ENCODE data around the gene TEX11. TPM values are rescaled to one million over a fixed set of nuclear protein-coding genes. Genes with fewer than 3 reads are reported as not detected.
"Not testable (repeated sequence)": the region's sequence is repeated elsewhere in the genome, so short reads cannot be mapped to it uniquely, and the experiment has no call there.

TEX11 gene
- total RNA-seq, 2 experiments from 2014 or later: not detected

GRCh38 chrX:70636218-70636617, 272.3 kb downstream of the TEX11 start:
- CTCF ChIA-PET: no interaction called here
- H3K9me3 Mint-ChIP-seq: no peaks in the 10 kb centered on the region
- DNase-seq: no peak
- H3K36me3 Mint-ChIP-seq: no peaks in the 10 kb centered on the region
- no peaks in the 10 kb centered on the region for H3K27me3 Mint-ChIP-seq
- no peak overlapping the region for H3K27ac Mint-ChIP-seq
- POLR2A ChIA-PET: no interaction called here
- H3K4me3 Mint-ChIP-seq: no peak overlapping the region
- no peaks in the 10 kb centered on the region for H3K4me1 Mint-ChIP-seq (ENCODE audit: low read depth)
- intact Hi-C loops (cut with micrococcal nuclease): no loop called here

DNA sequence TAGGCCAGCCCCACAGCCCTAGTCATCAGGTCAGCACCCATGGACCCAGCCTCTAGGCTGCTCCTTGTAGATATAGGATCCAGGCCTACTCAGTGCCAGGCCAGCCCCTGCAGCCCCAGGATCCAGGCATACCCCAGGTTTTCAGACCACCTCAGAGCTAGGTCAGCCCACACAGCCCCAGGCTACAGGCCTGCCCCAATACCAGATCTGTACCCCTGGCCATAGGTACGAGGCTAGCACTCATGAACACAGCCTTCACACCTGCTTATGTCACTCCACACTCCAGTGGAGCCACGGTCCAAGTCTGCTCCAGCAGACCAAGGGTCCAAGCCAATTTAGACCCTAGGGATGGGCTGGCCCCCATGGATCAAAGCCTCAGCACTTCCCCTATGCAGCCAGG, 272.8 kb downstream of the TEX11 start:
- intact Hi-C loops (cut with micrococcal nuclease): no loop called here
- H3K27me3 Mint-ChIP-seq: no peaks in the 10 kb centered on the region
- H3K36me3 Mint-ChIP-seq: no peaks in the 10 kb centered on the region
- CTCF ChIA-PET: no interaction called here
- no peaks in the 10 kb centered on the region for H3K4me1 Mint-ChIP-seq (ENCODE audit: low read depth)
- no peak for DNase-seq
- POLR2A ChIA-PET: no interaction called here
- no peaks in the 10 kb centered on the region for H3K9me3 Mint-ChIP-seq
- no peak overlapping the region for H3K4me3 Mint-ChIP-seq
- no peak overlapping the region for H3K27ac Mint-ChIP-seq

- intact Hi-C loops (cut with micrococcal nuclease): no loop called here
- no peaks in the 10 kb centered on the region for H3K9me3 Mint-ChIP-seq
- no peaks in the 10 kb centered on the region for H3K27me3 Mint-ChIP-seq
- POLR2A ChIA-PET: no interaction called here
- CTCF ChIA-PET: no interaction called here
- no peaks in the 10 kb centered on the region for H3K4me1 Mint-ChIP-seq (ENCODE audit: low read depth)
- DNase-seq: no peak
- no peak overlapping the region for H3K27ac Mint-ChIP-seq
- H3K36me3 Mint-ChIP-seq: no peaks in the 10 kb centered on the region
- H3K4me3 Mint-ChIP-seq: no peak overlapping the region
Observed at GRCh38 chrX:70635227-70635626, 273.3 kb downstream of the TEX11 start.

GRCh38 chrX:70621743-70622142, 286.8 kb downstream of the TEX11 start:
- Mint-ChIP-seq H3K4me1 (ENCODE audit: low read depth) (no peaks in the 10 kb centered on the region), H3K9me3 (no peaks in the 10 kb centered on the region), H3K36me3 (no peaks in the 10 kb centered on the region), H3K4me3 (no peak overlapping the region), H3K27me3 (no peaks in the 10 kb centered on the region), H3K27ac (no peak overlapping the region)
- CTCF ChIA-PET: no interaction called here
- no peak for DNase-seq
- POLR2A ChIA-PET: no interaction called here
- intact Hi-C loops (cut with micrococcal nuclease): no loop called here

DNA sequence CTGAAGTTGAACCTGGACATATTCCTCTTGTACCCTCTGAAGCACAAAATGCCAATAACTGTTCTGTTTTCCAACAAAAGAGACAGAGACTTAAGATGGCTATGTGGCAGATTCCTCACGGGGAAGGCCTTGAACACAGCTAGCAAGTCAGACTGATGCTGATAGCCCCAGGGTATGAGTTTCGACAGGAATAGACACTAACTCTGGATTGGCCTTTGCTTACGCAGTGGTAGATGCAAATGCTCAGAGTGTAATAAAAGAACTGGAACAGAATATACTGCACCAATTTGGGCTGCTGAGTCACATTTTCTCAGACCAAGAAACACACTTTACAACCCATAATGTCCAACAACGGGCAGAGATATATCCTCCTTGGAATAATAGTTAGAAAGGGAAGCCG, 290.0 kb downstream of the TEX11 start:
- H3K4me1 Mint-ChIP-seq (ENCODE audit: low read depth): no peaks in the 10 kb centered on the region
- intact Hi-C loops (cut with micrococcal nuclease): no loop called here
- no peak for DNase-seq
- ChIA-PET CTCF (no interaction called here), POLR2A (no interaction called here)
- no peak overlapping the region for H3K4me3 Mint-ChIP-seq
- H3K9me3 Mint-ChIP-seq: no peaks in the 10 kb centered on the region
- no peaks in the 10 kb centered on the region for H3K36me3 Mint-ChIP-seq
- no peaks in the 10 kb centered on the region for H3K27me3 Mint-ChIP-seq
- H3K27ac Mint-ChIP-seq: no peak overlapping the region

GRCh38 chrX:70613295-70613694, 295.2 kb downstream of the TEX11 start:
- H3K27me3 Mint-ChIP-seq: peaks cover 2% of the 10 kb centered on the region
- H3K9me3 Mint-ChIP-seq: no peaks in the 10 kb centered on the region
- no peak for DNase-seq
- H3K36me3 Mint-ChIP-seq: no peaks in the 10 kb centered on the region
- no peak overlapping the region for H3K4me3 Mint-ChIP-seq
- no peak overlapping the region for H3K27ac Mint-ChIP-seq
- ChIA-PET CTCF (interaction anchor here (0.6 kb wide), 1 partner anchor 51 kb away, joined by 3 read pairs; no protein-coding TSS in a partner anchor), POLR2A (no interaction called here)
- H3K4me1 Mint-ChIP-seq (ENCODE audit: low read depth): peaks cover 9% of the 10 kb centered on the region
- intact Hi-C loops (cut with micrococcal nuclease): no loop called here

- no peak for DNase-seq
- Mint-ChIP-seq H3K27ac (no peak overlapping the region), H3K9me3 (no peaks in the 10 kb centered on the region), H3K36me3 (no peaks in the 10 kb centered on the region), H3K4me3 (no peak overlapping the region), H3K27me3 (peaks cover 2% of the 10 kb centered on the region), H3K4me1 (ENCODE audit: low read depth) (peaks cover 3% of the 10 kb centered on the region)
- ChIA-PET CTCF (no interaction called here), POLR2A (no interaction called here)
- intact Hi-C loops (cut with micrococcal nuclease): no loop called here
Observed at GRCh38 chrX:70605352-70605751, 303.2 kb downstream of the TEX11 start.

- H3K27me3 Mint-ChIP-seq: no peaks in the 10 kb centered on the region
- ChIA-PET POLR2A (interaction anchor here (0.6 to 1.2 kb wide), 3 partner anchors 136 to 1677 kb away, joined by 3 read pairs; no protein-coding TSS in a partner anchor), CTCF (interaction anchor here (0.6 kb wide), 1 partner anchor 137 kb away, joined by 4 read pairs; no protein-coding TSS in a partner anchor)
- H3K27ac Mint-ChIP-seq: no peak overlapping the region
- H3K36me3 Mint-ChIP-seq: no peaks in the 10 kb centered on the region
- no peak overlapping the region for H3K4me3 Mint-ChIP-seq
- peaks cover 8% of the 10 kb centered on the region for H3K4me1 Mint-ChIP-seq (ENCODE audit: low read depth)
- intact Hi-C loops (cut with micrococcal nuclease): loop anchor here (1.0 to 5.0 kb wide), 3 partner anchors 80 to 137 kb away; no protein-coding TSS in a partner anchor
- H3K9me3 Mint-ChIP-seq: peaks cover 13% of the 10 kb centered on the region
- peak; percentile 59 for DNase-seq
Observed at GRCh38 chrX:70592091-70592490, 316.4 kb downstream of the TEX11 start.

- POLR2A ChIA-PET; H3K36me3 Mint-ChIP-seq; CTCF ChIA-PET; H3K4me1 Mint-ChIP-seq (ENCODE audit: low read depth); H3K27me3 Mint-ChIP-seq; DNase-seq; H3K27ac Mint-ChIP-seq; intact Hi-C loops (cut with micrococcal nuclease); H3K4me3 Mint-ChIP-seq: not testable (repeated sequence)
- H3K9me3 Mint-ChIP-seq: peaks cover 12% of the 10 kb centered on the region
Observed at GRCh38 chrX:70587158-70587557, 321.4 kb downstream of the TEX11 start.

- intact Hi-C loops (cut with micrococcal nuclease): no loop called here
- peaks cover 5% of the 10 kb centered on the region for H3K27me3 Mint-ChIP-seq
- H3K4me3 Mint-ChIP-seq: no peak overlapping the region
- DNase-seq: no peak
- H3K9me3 Mint-ChIP-seq: peaks cover 13% of the 10 kb centered on the region
- no peak overlapping the region for H3K27ac Mint-ChIP-seq
- no peaks in the 10 kb centered on the region for H3K36me3 Mint-ChIP-seq
- POLR2A ChIA-PET: no interaction called here
- H3K4me1 Mint-ChIP-seq (ENCODE audit: low read depth): no peaks in the 10 kb centered on the region
- CTCF ChIA-PET: no interaction called here
Observed at GRCh38 chrX:70577442-70577841, 331.1 kb downstream of the TEX11 start.

DNA sequence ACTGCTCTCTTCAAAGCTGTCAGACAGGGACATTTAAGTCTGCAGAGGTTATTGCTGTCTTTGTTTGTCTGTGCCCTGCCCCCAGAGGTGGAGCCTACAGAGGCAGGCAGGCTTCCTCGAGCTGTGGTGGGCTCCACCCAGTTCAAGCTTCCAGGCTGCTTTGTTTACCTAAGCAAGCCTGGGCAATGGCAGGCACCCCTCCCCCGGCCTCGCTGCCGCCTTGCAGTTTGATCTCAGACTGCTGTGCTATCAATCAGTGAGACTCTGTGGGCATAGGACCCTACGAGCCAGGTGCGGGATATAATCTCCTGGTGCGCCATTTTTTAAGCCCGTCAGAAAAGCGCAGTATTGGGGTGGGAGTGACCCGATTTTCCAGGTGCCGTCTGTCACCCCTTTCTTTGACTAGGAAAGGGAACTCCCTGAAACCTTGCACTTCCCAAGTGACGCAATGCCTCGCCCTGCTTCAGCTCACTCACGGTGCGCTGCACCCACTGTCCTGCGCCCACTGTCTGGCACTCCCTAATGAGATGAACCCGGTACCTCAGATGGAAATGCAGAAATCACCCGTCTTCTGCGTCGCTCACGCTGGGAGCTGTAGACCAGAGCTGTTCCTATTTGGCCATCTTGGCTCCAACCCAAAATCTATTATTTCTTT, 338.5 kb downstream of the TEX11 start:
- CTCF ChIA-PET; H3K9me3 Mint-ChIP-seq; DNase-seq; H3K4me1 Mint-ChIP-seq (ENCODE audit: low read depth); H3K27ac Mint-ChIP-seq; H3K36me3 Mint-ChIP-seq; POLR2A ChIA-PET; H3K27me3 Mint-ChIP-seq; H3K4me3 Mint-ChIP-seq; intact Hi-C loops (cut with micrococcal nuclease): not testable (repeated sequence)

DNA sequence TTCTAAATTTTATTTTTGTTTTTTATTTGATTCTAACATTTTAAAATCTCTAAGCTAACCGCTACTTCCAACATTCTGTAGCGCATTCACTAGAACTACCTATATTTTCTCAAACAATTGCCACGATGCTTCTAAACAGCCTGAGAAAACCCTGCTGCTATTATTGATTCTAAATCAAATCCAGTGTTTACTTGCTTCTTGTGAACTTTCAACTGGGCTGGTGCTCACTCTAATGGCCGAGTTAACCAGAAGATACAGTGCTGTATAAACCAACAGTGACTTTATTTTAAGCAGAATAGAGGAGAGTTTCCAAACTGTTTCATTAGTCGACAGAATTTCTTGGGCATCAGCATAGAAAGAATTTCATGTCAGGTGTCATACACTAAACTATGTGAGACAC, 353.6 kb downstream of the TEX11 start:
- intact Hi-C loops (cut with micrococcal nuclease): loop anchor here (1.0 to 5.0 kb wide), 2 partner anchors 48 to 101 kb away; no protein-coding TSS in a partner anchor
- Mint-ChIP-seq H3K27ac (no peak overlapping the region), H3K27me3 (no peaks in the 10 kb centered on the region), H3K4me3 (no peak overlapping the region), H3K4me1 (ENCODE audit: low read depth) (peaks cover 12% of the 10 kb centered on the region), H3K9me3 (peaks cover 2% of the 10 kb centered on the region), H3K36me3 (no peaks in the 10 kb centered on the region)
- DNase-seq: no peak
- POLR2A ChIA-PET: no interaction called here
- CTCF ChIA-PET: interaction anchor here (2.4 kb wide), 1 partner anchor 103 kb away, joined by 8 read pairs; no protein-coding TSS in a partner anchor

- no peak overlapping the region for H3K27ac Mint-ChIP-seq
- intact Hi-C loops (cut with micrococcal nuclease): loop anchor here (1.0 to 5.0 kb wide), 2 partner anchors 47 to 100 kb away; no protein-coding TSS in a partner anchor
- H3K4me1 Mint-ChIP-seq (ENCODE audit: low read depth): peaks cover 12% of the 10 kb centered on the region
- ChIA-PET CTCF (interaction anchor here (0.8 to 2.4 kb wide), 3 partner anchors 38 to 103 kb away, joined by 3 to 8 read pairs (median 7); no protein-coding TSS in a partner anchor), POLR2A (no interaction called here)
- H3K36me3 Mint-ChIP-seq: no peaks in the 10 kb centered on the region
- DNase-seq: no peak
- no peaks in the 10 kb centered on the region for H3K27me3 Mint-ChIP-seq
- H3K4me3 Mint-ChIP-seq: no peak overlapping the region
- H3K9me3 Mint-ChIP-seq: peaks cover 2% of the 10 kb centered on the region
Observed at GRCh38 chrX:70554523-70554922, 354.0 kb downstream of the TEX11 start.
